T-helper 9 cell (primary cell): ENCODE data around the gene FGF12.

Experiments
- DNase-seq: peaks from one replicate; pipeline ENCODE4 v3.0.0-alpha.2; 2020

FGF12 gene

GRCh38 chr3:192253138-192253887 lies 474.0 kb downstream of the FGF12 start:
- no peak for DNase-seq

GRCh38 chr3:192249516-192249915 lies 477.8 kb downstream of the FGF12 start:
- no peak for DNase-seq

GRCh38 chr3:192246847-192247559 lies 480.3 kb downstream of the FGF12 start:
- DNase-seq: no peak

GRCh38 chr3:192244591-192244990 lies 482.8 kb downstream of the FGF12 start:
- no peak for DNase-seq

- no peak for DNase-seq
These were observed 487.4 kb downstream of the FGF12 start for GRCh38 chr3:192239956-192240355.

GRCh38 chr3:192237992-192238608 lies 489.2 kb downstream of the FGF12 start:
- DNase-seq: no peak

- DNase-seq: no peak
These were observed 497.5 kb downstream of the FGF12 start for GRCh38 chr3:192229866-192230265.

GRCh38 chr3:192224634-192225155 lies 502.6 kb downstream of the FGF12 start:
- DNase-seq: no peak

- no peak for DNase-seq
These were observed 503.5 kb downstream of the FGF12 start for GRCh38 chr3:192223815-192224214.

GRCh38 chr3:192220915-192221314 lies 506.4 kb downstream of the FGF12 start:
- no peak for DNase-seq

GRCh38 chr3:192219926-192220325 lies 507.4 kb downstream of the FGF12 start:
- DNase-seq: no peak

GRCh38 chr3:192216067-192216466 lies 511.3 kb downstream of the FGF12 start:
- DNase-seq: no peak

- DNase-seq: no peak
These were observed 514.4 kb downstream of the FGF12 start for GRCh38 chr3:192212979-192213378.

- no peak for DNase-seq
These were observed 515.0 kb downstream of the FGF12 start for GRCh38 chr3:192212335-192212734.

- no peak for DNase-seq
These were observed 519.7 kb downstream of the FGF12 start for GRCh38 chr3:192207651-192208050.

- DNase-seq: no peak
These were observed 520.1 kb downstream of the FGF12 start for GRCh38 chr3:192207239-192207638.

- no peak for DNase-seq
These were observed 533.3 kb downstream of the FGF12 start for GRCh38 chr3:192194085-192194484.

- peak; percentile 1 for DNase-seq
These were observed 539.0 kb downstream of the FGF12 start for GRCh38 chr3:192188218-192188835.

- DNase-seq: no peak
These were observed 539.8 kb downstream of the FGF12 start for GRCh38 chr3:192187485-192188051.

- DNase-seq: no peak
These were observed 540.8 kb downstream of the FGF12 start for GRCh38 chr3:192186498-192186897.

- DNase-seq: no peak
These were observed 541.3 kb downstream of the FGF12 start for GRCh38 chr3:192186045-192186444.

GRCh38 chr3:192183109-192183508 lies 544.2 kb downstream of the FGF12 start:
- DNase-seq: no peak

GRCh38 chr3:192181151-192181550 lies 546.2 kb downstream of the FGF12 start:
- DNase-seq: no peak
